GM12801 (cell line): ENCODE data around the gene STK32C.

Experiments
- TF ChIP-seq, protein P1 (sequence below): IDR thresholded peaks from one replicate; pipeline ENCODE4 v1.5.1; 2011; ENCODE audit warnings: control low read depth; ENCODE audit not compliant: insufficient read length; ENCODE audit errors: extremely low read depth

Gene STK32C

DNA sequence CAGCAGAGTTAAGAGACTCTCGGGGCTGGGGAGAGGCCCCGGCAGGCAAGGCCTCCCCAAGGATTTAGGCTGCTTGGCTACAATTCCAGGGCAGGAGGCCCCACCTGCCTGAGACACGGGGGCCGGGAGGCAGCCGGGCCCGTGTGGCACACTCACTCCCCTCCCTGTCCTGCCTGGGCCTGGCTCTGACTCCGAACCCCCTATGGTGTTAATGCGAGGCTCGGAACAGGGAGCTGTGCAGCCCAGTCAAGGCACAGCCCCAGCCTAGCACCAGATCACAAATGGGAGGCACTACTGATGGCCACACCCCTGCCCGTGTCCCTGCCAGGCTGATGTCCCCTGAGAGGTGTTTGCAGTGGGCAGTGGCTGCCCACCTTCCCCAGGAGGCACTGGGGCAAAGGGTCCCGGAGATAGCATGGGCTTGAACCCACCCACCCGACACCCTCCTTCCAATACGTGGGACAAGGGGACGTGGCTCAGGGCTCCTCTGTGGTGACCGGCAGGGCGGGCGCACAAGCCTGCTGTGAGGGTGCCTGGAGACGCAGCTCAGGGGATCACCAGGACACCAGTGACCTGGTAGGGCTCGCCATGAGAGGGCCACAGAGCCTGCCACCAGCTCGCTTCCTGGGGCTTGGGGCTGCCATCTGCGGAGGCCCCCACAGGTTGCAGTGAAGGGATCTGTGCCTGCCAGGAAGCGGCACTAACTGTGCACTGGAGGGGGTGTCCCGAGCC, 84.0 kb downstream of the STK32C start:
- TF ChIP-seq, protein P1, sequence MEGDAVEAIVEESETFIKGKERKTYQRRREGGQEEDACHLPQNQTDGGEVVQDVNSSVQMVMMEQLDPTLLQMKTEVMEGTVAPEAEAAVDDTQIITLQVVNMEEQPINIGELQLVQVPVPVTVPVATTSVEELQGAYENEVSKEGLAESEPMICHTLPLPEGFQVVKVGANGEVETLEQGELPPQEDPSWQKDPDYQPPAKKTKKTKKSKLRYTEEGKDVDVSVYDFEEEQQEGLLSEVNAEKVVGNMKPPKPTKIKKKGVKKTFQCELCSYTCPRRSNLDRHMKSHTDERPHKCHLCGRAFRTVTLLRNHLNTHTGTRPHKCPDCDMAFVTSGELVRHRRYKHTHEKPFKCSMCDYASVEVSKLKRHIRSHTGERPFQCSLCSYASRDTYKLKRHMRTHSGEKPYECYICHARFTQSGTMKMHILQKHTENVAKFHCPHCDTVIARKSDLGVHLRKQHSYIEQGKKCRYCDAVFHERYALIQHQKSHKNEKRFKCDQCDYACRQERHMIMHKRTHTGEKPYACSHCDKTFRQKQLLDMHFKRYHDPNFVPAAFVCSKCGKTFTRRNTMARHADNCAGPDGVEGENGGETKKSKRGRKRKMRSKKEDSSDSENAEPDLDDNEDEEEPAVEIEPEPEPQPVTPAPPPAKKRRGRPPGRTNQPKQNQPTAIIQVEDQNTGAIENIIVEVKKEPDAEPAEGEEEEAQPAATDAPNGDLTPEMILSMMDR, result no peak

DNA sequence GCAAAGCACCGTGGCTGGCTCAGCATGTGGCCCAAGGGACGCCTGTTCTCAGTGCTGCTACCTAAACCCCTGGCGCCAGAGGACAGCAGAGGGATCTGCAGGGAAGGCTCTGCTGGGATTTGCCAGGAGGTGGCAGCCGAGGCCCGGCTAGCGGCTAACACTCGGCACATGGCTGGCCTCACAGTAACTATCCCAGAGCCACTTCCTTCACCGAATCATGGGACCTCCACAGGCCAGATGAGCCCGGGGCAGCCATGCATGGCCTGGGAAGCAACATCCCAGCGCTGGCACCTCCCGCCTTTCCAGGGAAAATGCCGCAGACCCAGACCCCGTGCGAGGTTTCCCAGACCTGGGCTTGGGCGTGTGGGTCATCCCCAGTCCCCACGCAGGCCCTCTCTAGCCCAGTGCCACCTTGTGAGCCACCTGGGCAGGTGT, 84.6 kb downstream of the STK32C start:
- TF ChIP-seq, protein P1, result no peak

DNA sequence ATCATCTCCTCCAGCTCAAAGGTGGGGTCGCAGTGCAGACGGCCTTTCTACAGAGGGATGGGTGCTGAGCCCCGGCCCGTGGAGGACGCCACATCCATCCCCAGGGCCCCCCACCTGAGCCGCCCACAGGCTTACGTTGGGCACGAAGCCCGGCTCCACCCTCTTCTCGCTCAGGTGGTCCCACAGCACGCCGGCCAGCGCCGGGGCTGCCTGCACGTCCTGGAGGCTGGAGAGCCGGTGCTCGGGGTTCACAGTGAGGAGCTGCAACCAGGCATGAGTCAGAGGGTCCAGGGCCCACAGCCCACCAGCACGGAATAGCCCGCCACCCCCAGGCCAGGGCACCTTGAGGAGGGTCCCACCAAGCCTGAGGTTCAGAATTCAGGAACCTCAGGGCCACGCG, 85.0 kb downstream of the STK32C start:
- TF ChIP-seq, protein P1, result no peak

DNA sequence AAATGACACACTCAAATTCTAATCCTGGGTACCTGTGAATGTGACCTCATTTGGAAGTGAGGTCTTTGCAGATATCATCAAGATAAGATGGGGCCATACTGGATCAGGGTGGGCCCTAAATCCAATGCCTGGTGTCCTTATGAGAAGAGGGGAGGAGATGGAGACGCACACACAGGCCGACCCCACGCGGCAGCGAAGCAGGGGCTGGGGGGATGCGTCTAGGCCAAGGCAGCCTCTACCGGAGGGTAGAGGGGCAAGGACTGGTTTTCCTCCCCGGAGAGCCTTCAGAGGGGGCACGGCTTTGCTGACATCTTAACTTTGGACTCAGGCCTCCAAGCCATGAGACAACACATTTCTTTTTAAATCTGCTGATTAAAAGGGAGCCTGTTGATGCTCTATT, 87.7 kb downstream of the STK32C start:
- TF ChIP-seq, protein P1, result no peak

DNA sequence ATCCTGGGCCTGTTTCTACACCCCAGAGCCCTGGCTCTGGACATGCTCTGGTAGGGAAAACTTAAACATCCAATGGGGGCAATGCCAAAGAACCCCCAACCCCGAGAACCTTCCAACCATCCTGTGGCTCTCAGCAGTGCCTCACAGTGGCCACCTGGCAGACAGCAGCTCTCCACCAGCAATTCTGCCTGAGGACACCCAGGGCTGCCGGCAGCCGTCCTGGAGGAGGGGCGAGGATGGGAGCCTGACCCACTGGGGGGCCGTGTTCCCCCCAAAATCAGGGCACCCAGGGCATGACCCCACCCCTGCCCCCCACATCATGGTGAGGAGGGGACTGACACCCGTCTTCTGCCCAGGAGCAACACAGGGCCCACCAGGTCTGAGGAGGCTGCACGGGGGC, 88.3 kb downstream of the STK32C start:
- TF ChIP-seq, protein P1, result no peak

DNA sequence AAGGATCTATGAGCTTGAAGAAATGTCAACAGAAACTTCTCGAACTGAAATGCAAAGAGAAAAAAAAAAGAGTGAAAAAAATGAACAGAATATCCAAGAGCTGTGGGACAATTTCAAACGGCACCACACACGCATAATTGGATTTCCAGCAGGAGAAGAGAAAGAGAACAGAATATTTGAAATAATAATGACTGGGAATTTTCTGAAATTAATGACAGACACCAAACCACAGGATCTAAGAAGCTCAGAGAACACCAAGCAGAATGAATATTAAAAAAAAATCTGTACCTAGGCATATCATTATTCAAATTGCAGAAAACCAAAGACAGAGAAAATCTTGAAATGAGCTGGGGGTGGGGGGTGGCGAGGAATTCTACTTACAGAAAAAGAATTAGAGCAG, 93.8 kb downstream of the STK32C start:
- TF ChIP-seq, protein P1, result no peak

DNA sequence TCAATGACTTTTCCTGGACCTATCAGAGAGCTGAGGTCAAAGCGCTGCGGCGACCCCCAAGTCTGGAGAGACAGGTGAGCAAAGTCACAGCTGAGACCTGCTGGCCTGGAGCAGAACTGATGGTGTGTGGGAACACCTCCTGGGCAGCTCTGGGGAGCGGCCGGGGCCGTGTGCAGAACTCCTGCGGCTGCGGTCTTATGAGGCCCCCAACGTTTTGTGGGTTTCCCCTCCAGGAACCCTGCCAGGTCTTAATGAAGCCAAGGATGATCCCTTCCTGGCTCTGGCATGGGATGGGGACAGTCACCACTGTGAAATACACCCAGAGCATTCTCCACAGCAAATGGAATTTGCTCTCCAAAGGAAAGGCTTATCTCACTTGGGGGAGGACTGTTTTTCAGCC, 94.9 kb downstream of the STK32C start:
- TF ChIP-seq, protein P1, result no peak
